Mesothelial cell of epicardium (in vitro differentiated cells): Measurements from ENCODE around the gene ABCG4. TPM values are rescaled to one million over a fixed set of nuclear protein-coding genes. Genes with fewer than 3 reads are reported as not detected.

Experiments
- DNase-seq, 2 experiments: peaks; one replicate each; pipeline ENCODE4 v3.0.0; 2021; ENCODE audit warnings: low spot score in 2 of 2; ENCODE audit not compliant: unreplicated experiment in 2 of 2
- H3K27ac Mint-ChIP-seq: 2 replicates; pipeline ENCODE4 v1.8.0; 2021; ENCODE audit warnings: mixed read lengths
- H3K27me3 Mint-ChIP-seq: 2 replicates; pipeline ENCODE4 v1.8.0; 2021; ENCODE audit warnings: low read depth, mixed read lengths
- H3K36me3 Mint-ChIP-seq: 2 replicates; pipeline ENCODE4 v1.8.0; 2021; ENCODE audit warnings: mixed read lengths
- H3K4me1 Mint-ChIP-seq: 2 replicates; pipeline ENCODE4 v1.8.0; 2021; ENCODE audit warnings: mixed read lengths
- H3K4me3 Mint-ChIP-seq: 2 replicates; pipeline ENCODE4 v1.8.0; 2021; ENCODE audit warnings: mild to moderate bottlenecking, moderate library complexity, mixed read lengths
- H3K9me3 Mint-ChIP-seq: 2 replicates; pipeline ENCODE4 v1.8.0; 2021; ENCODE audit warnings: mixed read lengths
- total RNA-seq: library from RNA; stranded (reverse); gene quantifications from 3 replicates; pipeline ENCODE4 v1.2.1, GENCODE V29; 2021
- TF ChIP-seq, protein P1 (sequence below): fragments of 200-600 bp; sonication (generic); IDR thresholded peaks from one replicate; pipeline ENCODE4 v1.5.0; 2021; ENCODE audit warnings: antibody characterized with exemption; ENCODE audit not compliant: unreplicated experiment

ABCG4 gene
- total RNA-seq, 1 donor from 2014 or later = 2.6 TPM

DNA sequence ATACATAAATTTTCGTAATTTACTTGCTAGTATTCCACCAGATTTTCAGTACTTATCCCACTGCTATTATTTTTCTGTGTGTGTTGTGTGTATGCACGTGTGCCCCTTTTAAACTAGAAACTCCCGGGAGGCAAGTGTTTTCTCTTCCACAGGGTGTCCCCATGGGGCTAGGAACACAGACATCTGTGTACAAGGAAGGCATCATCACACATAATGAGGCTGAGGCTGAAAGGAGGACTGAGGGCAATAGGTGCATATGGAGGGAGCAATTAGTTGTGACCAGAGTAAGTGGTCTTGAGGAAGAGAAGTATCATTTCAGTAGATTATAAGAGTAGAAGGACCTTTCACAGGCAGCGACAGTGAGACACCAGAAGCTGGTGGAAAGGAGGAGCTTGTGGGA lies 45.1 kb upstream of the ABCG4 start:
- DNase-seq = no peak

DNA sequence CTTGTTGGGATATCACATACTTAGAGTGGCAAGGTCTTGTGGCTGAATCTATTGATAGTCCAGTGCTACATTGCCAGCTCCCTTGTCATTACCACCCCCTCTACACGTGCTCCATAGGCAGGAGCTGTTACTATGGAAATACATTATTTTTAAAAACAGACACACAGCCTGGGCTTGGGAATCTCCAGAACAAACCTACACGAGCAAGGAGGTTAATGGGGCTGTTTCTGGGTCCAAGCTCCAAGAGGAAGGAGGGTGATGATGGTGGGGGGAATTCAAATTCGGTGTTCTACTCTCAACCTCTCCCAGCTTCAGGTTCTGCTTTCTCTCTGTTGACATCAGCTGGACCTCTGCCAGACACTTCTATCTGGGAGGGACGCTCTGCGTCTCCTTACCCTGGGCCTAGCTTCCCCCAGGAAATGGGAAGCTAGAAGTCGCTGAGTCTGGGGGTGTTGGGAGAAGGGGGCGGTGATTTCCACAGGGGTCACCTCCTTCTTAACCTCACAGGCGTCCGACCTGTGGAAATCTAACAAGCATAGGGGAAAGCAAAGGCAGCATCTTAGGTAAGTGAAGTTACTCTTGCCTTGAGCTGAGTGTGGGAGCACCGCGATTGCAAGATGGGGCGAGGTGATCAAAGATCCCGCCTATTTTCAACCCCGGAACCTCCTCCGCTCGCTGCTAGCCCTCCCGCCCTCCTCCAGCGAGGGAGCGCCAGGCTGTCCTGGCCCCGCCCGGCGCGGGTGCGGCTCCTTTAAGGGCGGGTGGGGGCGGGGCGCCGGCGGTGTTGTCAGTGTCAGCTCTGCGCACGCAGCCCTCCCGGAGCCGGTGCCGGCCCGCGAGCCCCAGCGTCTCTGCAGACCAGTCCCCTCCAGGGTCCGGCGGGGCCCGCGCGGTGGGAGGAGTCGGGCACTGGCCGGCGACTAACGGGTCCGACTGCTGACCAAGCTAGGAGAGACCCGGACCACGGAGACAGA lies 42.0 kb upstream of the ABCG4 start, which contains the start of gene C2CD2L:
Gene C2CD2L, plus strand, starts transcription at position 781 of the 974 bp plus-strand sequence. CDS start 398 bp downstream, outside the sequence.
- Mint-ChIP-seq H3K9me3 (no peaks in the 10 kb centered on the region), H3K27ac (peak within 1 kb of the TSS; percentile 98), H3K36me3 (peaks cover 6% of the 10 kb centered on the region), H3K4me3 (peak within 1 kb of the TSS; percentile 85), H3K4me1 (peaks cover 47% of the 10 kb centered on the region), H3K27me3 (no peaks in the 10 kb centered on the region)
- TF ChIP-seq, protein P1, sequence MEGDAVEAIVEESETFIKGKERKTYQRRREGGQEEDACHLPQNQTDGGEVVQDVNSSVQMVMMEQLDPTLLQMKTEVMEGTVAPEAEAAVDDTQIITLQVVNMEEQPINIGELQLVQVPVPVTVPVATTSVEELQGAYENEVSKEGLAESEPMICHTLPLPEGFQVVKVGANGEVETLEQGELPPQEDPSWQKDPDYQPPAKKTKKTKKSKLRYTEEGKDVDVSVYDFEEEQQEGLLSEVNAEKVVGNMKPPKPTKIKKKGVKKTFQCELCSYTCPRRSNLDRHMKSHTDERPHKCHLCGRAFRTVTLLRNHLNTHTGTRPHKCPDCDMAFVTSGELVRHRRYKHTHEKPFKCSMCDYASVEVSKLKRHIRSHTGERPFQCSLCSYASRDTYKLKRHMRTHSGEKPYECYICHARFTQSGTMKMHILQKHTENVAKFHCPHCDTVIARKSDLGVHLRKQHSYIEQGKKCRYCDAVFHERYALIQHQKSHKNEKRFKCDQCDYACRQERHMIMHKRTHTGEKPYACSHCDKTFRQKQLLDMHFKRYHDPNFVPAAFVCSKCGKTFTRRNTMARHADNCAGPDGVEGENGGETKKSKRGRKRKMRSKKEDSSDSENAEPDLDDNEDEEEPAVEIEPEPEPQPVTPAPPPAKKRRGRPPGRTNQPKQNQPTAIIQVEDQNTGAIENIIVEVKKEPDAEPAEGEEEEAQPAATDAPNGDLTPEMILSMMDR = no peak
- DNase-seq = peak; percentile 74 to 78

More for the DNA sequence above, 45.1 kb upstream of the ABCG4 start:
- Mint-ChIP-seq H3K4me3 (peak overlapping the region; percentile 21), H3K27ac (peak overlapping the region; percentile 100), H3K4me1 (peaks cover 58% of the 10 kb centered on the region), H3K9me3 (no peaks in the 10 kb centered on the region), H3K27me3 (no peaks in the 10 kb centered on the region), H3K36me3 (peaks cover 2% of the 10 kb centered on the region)
- TF ChIP-seq, protein P1 = no peak

GRCh38 chr11:119107538-119108145 lies 41.2 kb upstream of the ABCG4 start:
- no peaks in the 10 kb centered on the region for H3K27me3 Mint-ChIP-seq
- H3K4me1 Mint-ChIP-seq = peaks cover 43% of the 10 kb centered on the region
- H3K9me3 Mint-ChIP-seq = no peaks in the 10 kb centered on the region
- peak overlapping the region; percentile 63 for H3K27ac Mint-ChIP-seq
- peak in 1 of 2 experiments; percentile 59 for DNase-seq
- TF ChIP-seq, protein P1 = no peak
- peak overlapping the region; percentile 85 for H3K4me3 Mint-ChIP-seq
- peaks cover 7% of the 10 kb centered on the region for H3K36me3 Mint-ChIP-seq

DNA sequence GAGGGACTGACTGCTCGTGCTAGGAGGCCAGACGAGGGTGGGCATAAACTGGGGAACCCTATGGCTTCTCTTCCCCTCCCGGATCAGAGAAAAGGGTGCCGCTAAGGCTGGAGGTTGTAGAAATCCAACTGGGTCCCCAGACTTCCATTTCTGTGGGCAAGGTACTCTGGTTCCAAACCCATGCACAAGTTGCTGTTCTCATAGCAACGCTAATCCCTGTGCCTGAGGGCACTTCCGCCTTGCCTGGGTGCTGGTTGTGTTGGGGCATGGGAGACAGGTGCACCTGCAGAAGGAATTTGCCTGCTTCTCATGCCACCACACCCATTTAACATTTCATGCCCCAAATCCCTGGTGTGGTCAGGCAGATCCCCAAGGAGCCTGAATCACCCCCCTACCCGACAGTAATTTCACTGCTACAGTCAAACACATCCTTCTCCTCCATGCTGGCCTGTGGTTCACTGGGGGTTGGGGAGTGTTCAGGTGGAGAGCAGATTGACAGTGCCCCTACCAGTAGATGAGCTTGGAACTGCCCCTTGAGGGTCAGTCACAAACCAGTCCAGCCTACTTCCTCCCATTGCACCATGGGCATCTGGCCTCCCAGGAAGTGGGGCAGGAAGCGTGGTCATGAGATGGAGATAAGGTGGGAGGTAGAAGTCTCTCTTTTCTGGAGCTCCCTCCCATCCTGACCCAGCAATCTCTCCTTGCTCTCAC lies 40.6 kb upstream of the ABCG4 start:
- no peak for DNase-seq
- Mint-ChIP-seq H3K4me1 (peaks cover 40% of the 10 kb centered on the region), H3K36me3 (peaks cover 7% of the 10 kb centered on the region), H3K4me3 (peak overlapping the region; percentile 85), H3K27me3 (no peaks in the 10 kb centered on the region), H3K9me3 (no peaks in the 10 kb centered on the region), H3K27ac (peak overlapping the region; percentile 63)
- TF ChIP-seq, protein P1 = no peak

- H3K4me3 Mint-ChIP-seq = peak overlapping the region; percentile 85
- peak overlapping the region; percentile 63 for H3K27ac Mint-ChIP-seq
- DNase-seq = no peak
- H3K36me3 Mint-ChIP-seq = peaks cover 7% of the 10 kb centered on the region
- no peaks in the 10 kb centered on the region for H3K9me3 Mint-ChIP-seq
- H3K4me1 Mint-ChIP-seq = peaks cover 37% of the 10 kb centered on the region
- no peaks in the 10 kb centered on the region for H3K27me3 Mint-ChIP-seq
- TF ChIP-seq, protein P1 = no peak
Observed at GRCh38 chr11:119108857-119109221, 40.0 kb upstream of the ABCG4 start.
